Esophagus squamous epithelium (tissue), 4 donors: ENCODE results near the gene FOXA3.

Source experiments
- POLR2A ChIP-seq, 4 donors: fragments of 450-650 bp; IDR thresholded peaks; one replicate each; pipeline ENCODE4 v1.6.1; 2017; ENCODE audit warnings: antibody characterized with exemption in 4 of 4, mild to moderate bottlenecking in 4 of 4, moderate library complexity in 3 of 4
- TF ChIP-seq, protein P1 (sequence below), 6 experiments: fragments of 450-650 bp in 4 of 6; fragments of 200-600 bp in 2 of 6; sonication (generic) in 2 of 6; IDR thresholded peaks; one replicate each; pipeline ENCODE4 v1.5.1; 2016 to 2019; ENCODE audit warnings: antibody characterized with exemption in 6 of 6, mild to moderate bottlenecking in 4 of 6, moderate library complexity in 4 of 6

GRCh38 chr19:45842198-45842597 lies 21.9 kb upstream of the FOXA3 start:
- TF ChIP-seq, protein P1, sequence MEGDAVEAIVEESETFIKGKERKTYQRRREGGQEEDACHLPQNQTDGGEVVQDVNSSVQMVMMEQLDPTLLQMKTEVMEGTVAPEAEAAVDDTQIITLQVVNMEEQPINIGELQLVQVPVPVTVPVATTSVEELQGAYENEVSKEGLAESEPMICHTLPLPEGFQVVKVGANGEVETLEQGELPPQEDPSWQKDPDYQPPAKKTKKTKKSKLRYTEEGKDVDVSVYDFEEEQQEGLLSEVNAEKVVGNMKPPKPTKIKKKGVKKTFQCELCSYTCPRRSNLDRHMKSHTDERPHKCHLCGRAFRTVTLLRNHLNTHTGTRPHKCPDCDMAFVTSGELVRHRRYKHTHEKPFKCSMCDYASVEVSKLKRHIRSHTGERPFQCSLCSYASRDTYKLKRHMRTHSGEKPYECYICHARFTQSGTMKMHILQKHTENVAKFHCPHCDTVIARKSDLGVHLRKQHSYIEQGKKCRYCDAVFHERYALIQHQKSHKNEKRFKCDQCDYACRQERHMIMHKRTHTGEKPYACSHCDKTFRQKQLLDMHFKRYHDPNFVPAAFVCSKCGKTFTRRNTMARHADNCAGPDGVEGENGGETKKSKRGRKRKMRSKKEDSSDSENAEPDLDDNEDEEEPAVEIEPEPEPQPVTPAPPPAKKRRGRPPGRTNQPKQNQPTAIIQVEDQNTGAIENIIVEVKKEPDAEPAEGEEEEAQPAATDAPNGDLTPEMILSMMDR (IDR thresholded peaks at IDR 0.05) = no peak
- TF ChIP-seq POLR2A (IDR thresholded peaks at IDR 0.05) = no peak
